GM18951 (cell line): ENCODE results near the gene MYMX.

Source experiments
- POLR2A ChIP-seq: IDR thresholded peaks from 4 replicates; pipeline ENCODE4 v1.6.1; 2011; ENCODE audit warnings: mild to moderate bottlenecking; ENCODE audit not compliant: insufficient read length, insufficient read depth; ENCODE audit errors: extremely low read depth
- in situ Hi-C: fragments of 300-500 bp; cut with MboI; formaldehyde crosslinking; loops from one replicate; pipeline ENCODE4 v1.12.0; 2022; ENCODE audit warnings: low sequenced_read_pairs, mixed read lengths, inconsistent platforms; ENCODE audit not compliant: unreplicated experiment

The MYMX gene

DNA sequence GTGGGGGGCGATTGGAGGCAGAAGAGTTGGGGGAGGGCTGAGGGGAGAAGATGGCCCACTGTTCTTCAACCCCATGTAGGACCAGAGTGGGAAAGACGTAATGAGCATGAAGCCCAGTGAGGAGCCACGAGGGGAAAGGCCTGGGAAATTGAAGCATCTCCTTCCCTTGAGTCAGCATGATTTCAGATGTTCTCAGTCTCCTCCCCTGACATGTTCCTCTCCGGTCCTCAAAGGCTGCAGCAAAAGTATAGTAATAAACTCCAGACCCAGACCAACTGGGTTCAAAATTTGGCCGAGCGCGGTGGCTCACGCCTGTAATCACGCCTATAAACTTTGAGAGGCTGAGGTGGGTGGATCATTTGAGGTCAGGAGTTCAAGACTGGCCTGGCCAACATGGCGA lies 50.5 kb downstream of the MYMX start:
- in situ Hi-C loops, result no loop called here
- no peak for TF ChIP-seq POLR2A
